CD14-positive monocyte (primary cell): ENCODE data around the gene CHID1. TPM values are rescaled to one million over a fixed set of nuclear protein-coding genes. Genes with fewer than 3 reads are reported as not detected.
A peak's percentile ranks its signal among the peaks of the same experiment; 100 is the strongest.

Source experiments
- DNase-seq, 3 donors: peaks; one replicate each; pipeline ENCODE4 v3.0.0-alpha.2; 2011 to 2022
- H2AFZ ChIP-seq: 2 replicates; pipeline ENCODE4 v1.6.0; 2012; ENCODE audit warnings: mild to moderate bottlenecking, low read depth, low read length, inconsistent platforms; ENCODE audit not compliant: insufficient read depth, poor library complexity, severe bottlenecking
- H3K27ac ChIP-seq, 2 donors: 1 replicate in 1 of 2; 2 replicates in 1 of 2; pipeline ENCODE4 v1.5.1; 2012 to 2013; ENCODE audit warnings: low read length in 2 of 2, control low read depth in 1 of 2, inconsistent platforms in 1 of 2, low read depth in 1 of 2, mild to moderate bottlenecking in 1 of 2
- H3K27me3 ChIP-seq, 2 donors: one replicate each; pipeline versions ENCODE4 v1.6.0 to v1.6.1; 2011 to 2013; ENCODE audit warnings: low read length in 2 of 2; ENCODE audit not compliant: control insufficient read depth in 2 of 2, insufficient read depth in 2 of 2
- H3K36me3 ChIP-seq, 2 donors: replicated peaks in 1 of 2; 1 replicate in 1 of 2; 2 replicates in 1 of 2; pipeline versions ENCODE4 v1.5.1 to v1.6.1; 2012 to 2013; ENCODE audit warnings: low read length in 2 of 2, control low read depth in 1 of 2, inconsistent platforms in 1 of 2, mild to moderate bottlenecking in 1 of 2; ENCODE audit not compliant: insufficient read depth in 2 of 2, control insufficient read depth in 1 of 2
- H3K4me1 ChIP-seq, 2 donors: 1 replicate in 1 of 2; 2 replicates in 1 of 2; pipeline versions ENCODE4 v1.5.1 to v1.6.1; 2012 to 2013; ENCODE audit warnings: low read length in 2 of 2, control low read depth in 1 of 2, inconsistent platforms in 1 of 2, mild to moderate bottlenecking in 1 of 2, moderate library complexity in 1 of 2; ENCODE audit not compliant: insufficient read depth in 2 of 2, control insufficient read depth in 1 of 2
- H3K4me2 ChIP-seq: replicated peaks from 2 replicates; pipeline ENCODE3; 2012; ENCODE audit warnings: low read length, moderate library complexity, mild to moderate bottlenecking; ENCODE audit not compliant: poor library complexity, severe bottlenecking; ENCODE audit errors: extremely low read depth
- H3K4me3 ChIP-seq, 3 experiments: fragments of 200-600 bp in 1 of 3; sonication (generic) in 1 of 3; replicated peaks in 1 of 3; 1 replicate in 2 of 3; 2 replicates in 1 of 3; pipeline ENCODE4 v1.5.1; 2011 to 2013; ENCODE audit warnings: low read length in 3 of 3, mild to moderate bottlenecking in 3 of 3, control low read depth in 2 of 3, low read depth in 2 of 3, inconsistent platforms in 1 of 3, moderate library complexity in 1 of 3
- H3K79me2 ChIP-seq: 2 replicates; pipeline ENCODE4 v1.6.0; 2012; ENCODE audit warnings: mild to moderate bottlenecking, control low read depth, inconsistent platforms, low read length, moderate library complexity; ENCODE audit not compliant: insufficient read depth
- H3K9ac ChIP-seq: 2 replicates; pipeline ENCODE4 v1.6.0; 2017; ENCODE audit warnings: low read length, mild to moderate bottlenecking; ENCODE audit not compliant: insufficient read depth, poor library complexity, severe bottlenecking
- H3K9me3 ChIP-seq, 2 donors: replicated peaks in 1 of 2; 1 replicate in 1 of 2; 2 replicates in 1 of 2; pipeline versions ENCODE4 v1.5.1 to v1.6.1; 2012 to 2013; ENCODE audit warnings: low read length in 2 of 2, control low read depth in 1 of 2; ENCODE audit not compliant: control insufficient read depth in 1 of 2, insufficient read depth in 1 of 2
- H4K20me1 ChIP-seq: 2 replicates; pipeline ENCODE4 v1.6.0; 2012; ENCODE audit warnings: mild to moderate bottlenecking, low read length, control low read depth, moderate library complexity; ENCODE audit not compliant: insufficient read depth
- H3K27ac Mint-ChIP-seq, 7 donors: one replicate each; pipeline ENCODE4 v1.8.0; 2020; ENCODE audit warnings: mild to moderate bottlenecking in 7 of 7, mixed read lengths in 7 of 7, moderate library complexity in 6 of 7, inconsistent platforms in 2 of 7
- H3K27me3 Mint-ChIP-seq, 3 donors: one replicate each; pipeline ENCODE4 v1.8.0; 2021 to 2022; ENCODE audit warnings: low read depth in 3 of 3, mild to moderate bottlenecking in 3 of 3, mixed read lengths in 3 of 3, moderate library complexity in 3 of 3, inconsistent platforms in 1 of 3
- H3K36me3 Mint-ChIP-seq, 2 donors: one replicate each; pipeline ENCODE4 v1.8.0; 2020; ENCODE audit warnings: mixed read lengths in 2 of 2, inconsistent platforms in 1 of 2, mild to moderate bottlenecking in 1 of 2
- H3K4me1 Mint-ChIP-seq: one replicate; pipeline ENCODE4 v1.8.0; 2020; ENCODE audit warnings: mild to moderate bottlenecking, mixed read lengths
- H3K4me3 Mint-ChIP-seq, 2 donors: one replicate each; pipeline ENCODE4 v1.8.0; 2020; ENCODE audit warnings: mild to moderate bottlenecking in 2 of 2, mixed read lengths in 2 of 2, moderate library complexity in 1 of 2
- H3K9me3 Mint-ChIP-seq, 7 donors: one replicate each; pipeline ENCODE4 v1.8.0; 2020 to 2022; ENCODE audit warnings: mixed read lengths in 7 of 7, mild to moderate bottlenecking in 6 of 7, moderate library complexity in 6 of 7, inconsistent platforms in 2 of 7
- CTCF ChIP-seq: fragments of 200-600 bp; IDR thresholded peaks from one replicate; pipeline ENCODE4 v1.8.0; 2022; ENCODE audit warnings: antibody characterized with exemption, mild to moderate bottlenecking
- WGBS: methylation state at CpG from one replicate; pipeline ENCODE4 v1.1.5; 2013; ENCODE audit warnings: missing lambda C conversion rate; ENCODE audit not compliant: insufficient coverage; 5-methylcytosine and 5-hydroxymethylcytosine counted together
- intact Hi-C, 2 donors: fragments of 100-400 bp; cut with micrococcal nuclease; formaldehyde crosslinking; loops; one replicate each; pipeline versions ENCODE4 v1.15.0 to v1.15.1; 2023
- polyA plus RNA-seq, 3 donors: library from polyadenylated mRNA; depleted of rRNA in 1 of 3; unstranded in 2 of 3; stranded (reverse) in 1 of 3; fragments of 300-500 nt in 2 of 3; fragments of >200 nt in 1 of 3; fragmentation: Illumina TruSeq in 2 of 3; gene quantifications; 1 replicate in 2 of 3; 2 replicates in 1 of 3; pipeline ENCODE4 v1.2.3, GENCODE V29; 2012 to 2021

The CHID1 gene
- polyA plus RNA-seq, 3 donors: 23.2 to 45.4 (median 45.0) TPM

GRCh38 chr11:843818-844692 is 66.6 kb downstream of the CHID1 start:
- H3K27me3 ChIP-seq: peaks cover 6 to 10% of the 10 kb centered on the region in 2 donors

More at GRCh38 chr11:843818-844692, 66.6 kb downstream of the CHID1 start:
- H3K4me3 Mint-ChIP-seq: peak overlapping the region; percentile 87 to 88
- Histone ChIP-seq H3K79me2 (peaks cover 29% of the 10 kb centered on the region), H3K4me2 (peak overlapping the region; percentile 88), H2AFZ (peak overlapping the region; percentile 39), H4K20me1 (peaks cover 74% of the 10 kb centered on the region), H3K9ac (peak overlapping the region; percentile 95), H3K9me3 (no peaks in the 10 kb centered on the region), H3K36me3 (peaks cover 13 to 16% of the 10 kb centered on the region in 2 donors), H3K4me1 (peaks cover 48 to 78% of the 10 kb centered on the region in 2 donors), H3K4me3 (peak overlapping the region; percentile 88 to 94 (median 92)), H3K27ac (peak overlapping the region; percentile 70 to 93)
- H3K27ac Mint-ChIP-seq: peak overlapping the region; percentile 76 to 91 (median 84)
- peaks cover 47% of the 10 kb centered on the region for H3K4me1 Mint-ChIP-seq
- DNase-seq: peak; percentile 82 to 93 (median 90)
- H3K36me3 Mint-ChIP-seq: peaks cover 17 to 19% of the 10 kb centered on the region in 2 donors
- WGBS: 3% methylated on average over 15 of the region's 25 CpGs
- intact Hi-C loops: loop anchor here in 1 of 2 donors (5.0 kb wide), 1 partner anchor 37 kb away; the partner anchor contains the start of genes PIDD1 and RPLP2
- TF ChIP-seq CTCF: no peak
- H3K27me3 Mint-ChIP-seq: peaks cover 7 to 25% (median 17%) of the 10 kb centered on the region in 3 donors
- peaks cover 0 to 3% (median 0%) of the 10 kb centered on the region in 7 donors for H3K9me3 Mint-ChIP-seq
